Liver (tissue), 3 donors: ENCODE measurements around the gene EDIL3.

ENCODE experiments used
- EGR1 ChIP-seq, 2 donors: IDR thresholded peaks; 2 replicates each; pipeline ENCODE4 v1.6.1; 2016 to 2018; ENCODE audit warnings: antibody characterized with exemption in 2 of 2, low read depth in 2 of 2
- TF ChIP-seq, protein P1 (sequence below): fragments of 150-350 bp; IDR thresholded peaks from 2 replicates; pipeline ENCODE4 v1.5.1; 2017; ENCODE audit warnings: improper control_type of control experiment, low read depth, low read length; ENCODE audit not compliant: missing input control
- donor health status: healthy.
- donor health status: healthy.

DNA sequence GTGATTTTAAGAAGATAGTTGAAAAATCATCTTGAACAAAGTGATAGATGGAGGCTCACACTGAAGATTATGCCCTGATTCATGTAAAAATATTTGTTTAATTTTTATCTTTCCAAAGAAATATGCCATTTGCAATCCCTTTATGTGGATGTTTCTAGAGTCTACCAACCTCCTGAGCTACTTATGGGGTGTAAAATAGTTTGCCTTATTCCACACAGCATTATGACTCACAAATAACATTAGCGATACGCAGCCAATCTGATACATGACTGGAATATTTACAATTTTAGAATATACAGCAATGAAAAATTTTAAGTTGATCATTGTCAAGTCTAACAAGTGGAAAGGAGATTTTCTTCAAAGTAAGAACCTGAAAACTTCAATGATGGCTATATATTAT is 327.5 kb downstream of the EDIL3 start:
- TF ChIP-seq, protein P1, sequence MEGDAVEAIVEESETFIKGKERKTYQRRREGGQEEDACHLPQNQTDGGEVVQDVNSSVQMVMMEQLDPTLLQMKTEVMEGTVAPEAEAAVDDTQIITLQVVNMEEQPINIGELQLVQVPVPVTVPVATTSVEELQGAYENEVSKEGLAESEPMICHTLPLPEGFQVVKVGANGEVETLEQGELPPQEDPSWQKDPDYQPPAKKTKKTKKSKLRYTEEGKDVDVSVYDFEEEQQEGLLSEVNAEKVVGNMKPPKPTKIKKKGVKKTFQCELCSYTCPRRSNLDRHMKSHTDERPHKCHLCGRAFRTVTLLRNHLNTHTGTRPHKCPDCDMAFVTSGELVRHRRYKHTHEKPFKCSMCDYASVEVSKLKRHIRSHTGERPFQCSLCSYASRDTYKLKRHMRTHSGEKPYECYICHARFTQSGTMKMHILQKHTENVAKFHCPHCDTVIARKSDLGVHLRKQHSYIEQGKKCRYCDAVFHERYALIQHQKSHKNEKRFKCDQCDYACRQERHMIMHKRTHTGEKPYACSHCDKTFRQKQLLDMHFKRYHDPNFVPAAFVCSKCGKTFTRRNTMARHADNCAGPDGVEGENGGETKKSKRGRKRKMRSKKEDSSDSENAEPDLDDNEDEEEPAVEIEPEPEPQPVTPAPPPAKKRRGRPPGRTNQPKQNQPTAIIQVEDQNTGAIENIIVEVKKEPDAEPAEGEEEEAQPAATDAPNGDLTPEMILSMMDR, result no peak
- TF ChIP-seq EGR1 (IDR thresholded peaks at IDR 0.05; ENCODE audit: low read depth in 2 of 2), result no peak
